ENCODE results near the gene WDFY4.

WDFY4 gene

DNA sequence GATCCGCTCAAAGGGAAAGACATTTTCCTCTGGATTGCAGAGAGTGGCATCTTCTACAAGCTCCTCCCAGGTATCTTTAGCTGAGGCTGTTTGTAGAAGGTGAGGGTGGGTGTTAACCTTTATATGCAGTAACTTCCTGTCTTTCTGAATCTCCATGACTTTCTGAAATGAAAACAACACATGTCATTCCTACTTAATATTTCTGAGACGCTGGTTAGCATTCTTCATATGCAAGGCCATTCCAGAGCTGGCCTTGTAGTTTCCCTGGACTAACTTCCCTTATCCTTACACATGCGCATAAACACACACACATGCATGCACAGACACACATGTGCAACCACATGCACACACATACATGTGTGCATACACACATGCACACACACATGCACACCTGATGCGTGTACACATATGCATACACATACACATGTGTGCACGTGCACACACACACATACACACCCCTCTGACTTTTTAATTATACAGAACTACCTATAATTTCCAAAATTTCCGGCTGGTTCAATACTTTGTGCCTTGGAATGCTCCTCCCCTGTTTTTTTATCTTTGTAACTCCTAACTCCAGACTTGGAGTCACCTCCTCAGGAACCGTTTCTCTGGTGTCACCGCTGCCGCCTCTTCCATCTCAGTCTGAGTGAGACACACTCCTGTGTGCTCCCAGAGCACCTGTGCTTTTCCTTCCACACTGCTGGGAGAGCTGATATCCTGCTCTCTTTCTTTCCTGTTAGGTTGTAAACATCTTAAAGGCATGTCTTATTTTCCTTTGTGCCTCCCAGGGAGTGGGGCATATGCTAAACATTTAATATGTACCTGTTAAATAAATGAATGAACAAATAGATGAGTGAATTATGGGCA is 199.7 kb downstream of the WDFY4 start:
- no peak for DNase-seq

DNA sequence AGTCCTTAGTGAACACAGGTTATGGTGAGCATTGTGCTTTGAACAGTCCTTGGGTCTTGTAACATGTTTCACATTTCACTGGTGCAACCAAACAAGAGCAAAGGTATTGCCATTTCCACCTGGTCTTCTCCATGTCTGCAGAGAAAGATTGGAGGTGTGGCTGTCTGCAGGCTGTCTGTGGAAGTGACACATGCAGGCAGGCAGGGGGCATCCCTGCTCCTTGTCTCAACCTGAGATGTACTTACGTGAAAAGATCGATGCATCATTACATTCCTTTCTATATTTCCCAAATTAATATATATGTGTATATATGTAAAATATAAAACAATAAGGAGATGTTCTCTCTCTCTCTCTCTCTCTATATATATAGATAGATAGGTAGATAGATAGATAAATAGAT is 200.7 kb downstream of the WDFY4 start:
- DNase-seq: no peak

GRCh38 chr10:48887982-48888381 is 203.3 kb downstream of the WDFY4 start:
- no peak for DNase-seq

DNA sequence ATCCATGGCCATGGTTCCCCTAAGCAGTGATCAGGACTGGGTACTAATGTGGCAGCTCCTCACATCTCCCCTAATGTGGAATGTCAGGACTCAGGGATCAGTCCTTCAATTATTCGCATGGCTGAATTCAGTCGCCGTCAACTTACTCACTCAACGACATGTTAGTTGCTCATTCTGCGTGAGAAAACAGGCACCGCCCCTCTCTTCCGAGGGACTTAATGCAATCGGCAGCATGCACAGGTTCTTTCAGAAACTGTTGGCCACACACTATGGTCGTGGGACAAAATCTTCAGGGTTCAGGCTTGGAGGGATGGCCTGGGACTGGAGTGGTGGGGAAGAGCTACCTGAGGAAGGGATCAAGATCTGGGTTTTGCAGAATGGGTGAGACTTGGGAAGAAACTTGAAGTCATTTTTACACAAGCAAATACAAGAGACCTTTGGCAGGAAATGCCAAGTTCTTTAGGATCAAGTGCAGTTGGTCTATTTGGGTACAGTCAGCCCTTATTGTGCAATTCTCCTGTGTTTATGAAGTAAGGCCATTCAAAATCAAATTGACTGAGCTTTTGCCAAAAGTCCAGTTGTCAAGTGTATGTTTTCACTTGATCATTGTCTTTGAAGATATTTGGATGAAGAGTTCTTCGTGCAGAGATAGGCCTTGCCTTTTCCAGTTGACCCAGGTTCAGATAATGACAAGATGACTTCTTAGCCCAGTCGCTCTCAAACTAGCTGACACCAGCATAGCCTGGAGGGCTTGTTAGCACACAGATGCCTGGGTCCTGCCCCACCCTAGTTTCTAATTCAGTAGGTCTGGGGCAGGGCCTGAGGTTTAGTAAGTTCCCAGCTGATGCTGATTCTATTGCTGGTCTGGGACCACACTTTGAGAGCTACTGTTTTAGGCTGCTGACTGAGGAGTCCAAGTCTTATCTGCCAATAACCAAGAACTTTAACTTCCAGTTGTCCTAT is 206.5 kb downstream of the WDFY4 start:
- DNase-seq: no peak

DNA sequence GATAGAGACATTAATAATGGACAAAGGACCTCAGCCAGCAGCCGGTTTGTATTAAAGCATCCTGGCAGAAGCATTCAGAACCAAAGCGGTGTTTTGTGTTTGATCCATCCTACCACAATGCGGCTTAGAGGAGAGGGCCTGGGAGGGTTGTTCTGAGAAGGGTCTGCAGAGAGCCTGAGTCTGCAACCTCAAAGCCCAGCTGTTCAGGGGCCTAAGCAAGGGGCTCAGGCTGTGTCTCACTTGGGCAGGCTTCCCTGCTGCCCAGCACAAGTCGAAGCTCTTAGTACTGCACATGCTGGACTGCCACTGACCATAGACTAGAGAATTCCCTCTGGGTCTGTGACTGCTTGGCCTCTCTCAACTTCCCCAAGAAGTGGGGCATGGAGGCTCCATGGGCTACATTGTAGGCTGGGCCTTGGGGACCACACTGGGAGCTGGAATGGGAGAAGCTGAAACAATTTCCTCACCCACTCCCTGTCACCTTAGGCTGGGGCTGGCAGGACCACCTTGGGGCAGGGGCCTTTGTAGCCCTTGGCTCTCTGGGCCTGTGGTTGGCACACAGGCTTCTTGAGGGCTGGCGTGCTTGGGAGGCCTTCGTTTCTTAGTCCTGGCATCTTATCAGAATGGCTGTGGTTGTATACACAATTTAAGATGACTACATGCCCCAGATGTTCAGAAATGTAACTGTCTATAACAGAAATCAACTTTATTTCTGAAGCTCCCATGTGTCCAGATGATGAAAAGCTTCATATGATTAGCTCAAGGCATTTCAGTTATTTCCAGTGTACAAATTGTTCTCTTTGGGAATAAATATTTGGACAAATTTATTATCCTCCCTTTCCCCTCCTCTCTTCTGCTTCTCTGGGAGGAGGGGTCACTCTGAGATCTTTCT is 210.5 kb downstream of the WDFY4 start:
- no peak for DNase-seq

DNA sequence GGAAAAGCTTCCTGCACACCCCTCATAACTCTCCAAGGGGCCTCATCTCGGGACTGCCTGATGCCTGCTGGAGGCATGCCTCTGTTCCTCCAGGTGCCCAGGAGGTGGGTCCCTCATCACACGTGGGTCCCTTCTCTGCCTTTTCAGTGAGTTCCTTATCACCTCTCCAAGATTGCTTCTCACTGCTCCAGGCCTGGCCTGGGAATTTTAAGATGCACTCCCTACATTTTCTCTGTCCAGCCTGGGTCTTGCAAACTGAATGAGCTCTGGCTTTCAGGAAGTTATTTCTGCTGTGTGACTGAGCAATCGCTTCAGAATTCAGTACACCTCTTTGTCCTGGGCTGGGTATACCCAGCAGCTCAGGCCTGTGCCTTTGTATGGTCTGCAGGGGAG is 211.1 kb downstream of the WDFY4 start:
- DNase-seq: no peak

GRCh38 chr10:48896756-48897440 is 212.2 kb downstream of the WDFY4 start:
- DNase-seq: no peak

DNA sequence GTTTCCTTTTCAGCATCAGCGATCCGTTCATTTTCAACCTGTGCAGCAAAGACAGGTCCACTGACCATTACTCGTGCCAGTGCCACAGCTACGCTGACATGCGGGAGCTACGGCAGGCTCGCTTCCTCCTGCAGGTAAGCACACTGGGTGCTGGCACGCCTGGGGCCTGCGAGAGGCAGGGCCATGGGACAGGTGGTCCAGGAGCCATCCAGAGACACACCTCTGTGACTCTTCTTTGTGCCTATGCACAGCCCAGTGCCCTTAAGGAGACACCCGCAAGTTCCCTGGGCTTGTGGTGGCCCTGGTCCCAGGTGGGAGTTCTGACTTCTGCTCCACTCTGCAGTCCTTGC is 212.7 kb downstream of the WDFY4 start:
- DNase-seq: no peak

DNA sequence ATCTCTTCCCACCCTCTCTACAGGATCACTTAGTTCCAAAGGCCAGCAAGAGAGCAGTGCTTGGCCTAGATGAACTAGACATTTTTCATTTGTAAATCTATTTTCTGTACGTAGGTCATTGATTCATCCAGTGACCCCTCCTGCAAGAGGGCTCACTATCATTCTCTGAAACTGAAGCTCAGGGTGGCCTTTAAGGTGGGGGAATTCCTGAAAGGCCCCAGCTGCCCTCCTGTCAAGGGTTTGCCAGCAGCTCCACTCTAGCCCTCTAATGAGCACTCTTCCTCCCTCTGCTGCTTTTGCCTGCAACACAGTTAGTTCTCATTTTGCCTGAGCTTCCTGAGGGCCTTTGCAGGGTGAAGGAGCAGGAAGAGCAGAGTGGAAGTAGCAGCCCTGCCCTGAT is 213.8 kb downstream of the WDFY4 start:
- no peak for DNase-seq

GRCh38 chr10:48899781-48900180 is 215.1 kb downstream of the WDFY4 start:
- DNase-seq: no peak

GRCh38 chr10:48900371-48900801 is 215.7 kb downstream of the WDFY4 start:
- DNase-seq: no peak

DNA sequence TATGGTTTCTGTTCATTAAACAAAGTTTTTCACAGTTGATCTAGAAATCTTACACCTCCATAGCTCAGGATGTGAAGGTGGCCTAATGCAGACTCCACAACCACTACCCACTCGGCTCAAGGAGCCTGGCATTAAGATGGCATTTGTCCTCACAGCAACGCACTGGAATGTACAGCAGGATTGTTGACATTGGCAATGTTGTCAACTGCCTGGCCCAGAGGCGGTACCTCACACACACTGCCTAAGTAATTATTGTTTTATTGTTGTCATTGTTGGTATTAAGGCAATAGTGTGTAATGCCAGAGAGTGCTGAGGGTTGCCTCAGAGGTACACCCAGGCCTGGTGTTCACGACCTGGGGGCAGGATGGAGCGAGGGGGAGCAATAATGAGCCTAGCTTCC is 216.6 kb downstream of the WDFY4 start:
- no peak for DNase-seq

GRCh38 chr10:48902096-48902495 is 217.4 kb downstream of the WDFY4 start:
- no peak for DNase-seq

DNA sequence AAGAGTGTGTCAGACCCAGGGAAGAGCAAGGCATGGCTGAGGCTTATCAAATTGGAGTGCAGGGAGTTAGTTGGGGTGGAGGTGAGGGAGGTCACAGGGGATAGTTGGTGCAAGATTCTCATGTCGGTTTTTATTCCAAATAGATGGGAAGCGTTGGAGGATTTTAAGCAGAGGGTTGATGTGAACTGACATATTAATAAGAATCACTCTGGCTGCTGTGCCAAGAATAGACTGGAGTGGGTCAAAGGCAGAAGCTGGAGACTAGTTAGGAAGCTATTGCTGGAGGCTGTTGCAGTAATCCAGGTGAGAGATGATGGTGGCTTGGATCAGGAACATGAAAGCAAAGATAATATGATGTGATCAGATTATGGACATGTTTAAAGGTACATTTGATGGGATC is 218.5 kb downstream of the WDFY4 start:
- DNase-seq: no peak

DNA sequence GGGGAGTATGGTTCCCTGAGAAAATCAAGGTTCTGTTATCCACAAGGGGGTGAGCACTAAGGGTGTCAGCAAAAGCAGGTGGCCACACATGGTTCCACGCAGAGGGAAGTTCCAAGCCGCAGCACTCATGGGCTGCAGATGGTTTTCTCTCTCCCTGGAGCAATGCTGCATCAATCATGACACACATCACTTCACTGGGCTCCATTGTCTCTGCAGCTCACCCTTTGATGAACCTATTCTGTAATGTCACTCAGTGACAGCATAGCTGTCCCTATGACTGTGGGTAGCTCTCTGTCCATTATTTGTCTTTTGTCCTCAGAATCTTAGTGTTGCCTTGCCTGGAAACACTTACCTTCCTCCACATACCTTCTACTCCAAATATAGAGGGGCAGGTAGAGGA is 220.2 kb downstream of the WDFY4 start:
- DNase-seq: no peak

- no peak for DNase-seq
These were observed 220.6 kb downstream of the WDFY4 start for GRCh38 chr10:48905311-48905710.

GRCh38 chr10:48906841-48907240 is 222.2 kb downstream of the WDFY4 start:
- DNase-seq: no peak

- DNase-seq: no peak
These were observed 223.1 kb downstream of the WDFY4 start for GRCh38 chr10:48907730-48908129.

DNA sequence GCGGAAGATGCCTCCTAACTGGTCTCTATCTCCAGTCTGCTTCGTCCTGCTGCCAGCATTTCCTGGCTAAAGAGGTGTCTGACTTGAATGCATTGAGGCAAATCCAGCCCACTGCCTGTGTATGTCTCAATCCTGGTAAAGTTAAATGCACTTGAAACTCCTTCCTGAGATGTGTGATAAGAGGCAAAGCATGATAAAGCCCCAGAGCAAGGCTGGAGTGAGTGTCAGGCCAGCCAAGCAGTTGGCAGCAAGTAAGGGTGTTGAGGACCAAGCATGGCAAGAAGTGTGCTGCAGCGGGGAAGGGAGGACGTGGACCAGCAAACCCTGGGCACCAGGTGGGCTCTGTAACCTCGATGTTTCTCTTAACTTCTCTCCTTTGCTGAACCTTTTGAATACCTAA is 225.9 kb downstream of the WDFY4 start:
- no peak for DNase-seq

DNA sequence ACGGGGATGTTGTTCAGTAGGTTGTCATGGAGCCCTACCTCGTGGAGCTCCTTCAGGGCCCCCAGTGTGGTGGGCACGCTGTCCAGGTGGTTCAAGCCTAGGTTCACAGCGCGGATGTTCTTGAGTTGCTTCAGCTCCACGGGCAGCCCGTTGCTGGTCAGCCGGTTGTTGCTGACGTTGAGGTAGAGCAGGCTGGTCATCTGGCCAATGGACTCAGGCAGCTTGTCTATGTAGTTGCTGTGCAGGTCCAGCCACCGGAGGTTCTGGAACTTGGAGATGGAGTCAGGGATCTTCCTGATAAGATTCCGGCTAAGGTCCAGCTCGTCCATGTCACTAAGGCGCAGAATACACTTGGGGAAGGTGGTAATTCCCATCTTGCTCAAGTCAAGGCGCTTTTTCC is 229.0 kb downstream of the WDFY4 start:
- no peak for DNase-seq

DNA sequence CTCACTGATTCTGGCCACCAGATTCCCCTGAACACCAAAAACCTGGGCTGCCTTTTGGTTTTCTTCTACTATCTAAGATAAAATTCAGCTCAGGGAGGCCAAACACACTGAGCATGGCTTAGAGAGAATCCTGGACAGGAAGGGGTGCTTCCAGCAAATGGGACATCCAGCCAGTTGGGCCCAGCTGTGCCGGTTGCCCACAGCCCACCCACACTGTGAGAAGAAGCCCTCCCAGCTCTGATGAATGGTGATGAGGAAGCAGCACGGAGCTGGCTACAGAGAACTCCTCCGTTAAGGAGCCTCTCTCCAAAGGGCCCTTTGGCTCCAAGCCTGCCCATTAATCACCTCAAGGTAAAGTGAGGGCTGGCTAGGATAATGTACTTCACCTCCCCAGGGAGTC is 239.1 kb downstream of the WDFY4 start:
- DNase-seq: no peak

DNA sequence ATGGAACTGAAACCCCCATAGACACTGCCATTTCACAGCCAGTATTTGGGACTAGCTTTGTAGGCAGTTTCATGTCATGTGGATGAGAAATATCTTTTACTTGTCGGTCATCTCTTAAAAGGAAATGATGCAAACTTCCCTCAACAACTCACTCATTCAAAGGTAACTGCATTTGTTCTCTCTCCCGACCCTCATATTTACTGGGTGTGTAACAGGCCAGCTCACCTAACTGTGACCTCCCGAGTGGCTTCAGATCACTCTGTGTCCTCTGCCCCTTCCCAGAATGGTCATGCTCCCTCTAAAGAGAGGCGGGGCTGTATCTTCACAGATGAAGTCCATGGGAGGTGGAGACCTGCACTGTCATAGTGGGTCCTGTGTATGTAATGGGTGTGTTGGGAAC is 240.3 kb downstream of the WDFY4 start:
- DNase-seq: no peak
